CD1c-positive myeloid dendritic cell (primary cell): Measurements from ENCODE around the gene RNPS1.

Source experiments
- DNase-seq: peaks from one replicate; pipeline ENCODE4 v3.0.0-alpha.2; 2016; ENCODE audit errors: extremely low spot score

RNPS1 gene, protein sequence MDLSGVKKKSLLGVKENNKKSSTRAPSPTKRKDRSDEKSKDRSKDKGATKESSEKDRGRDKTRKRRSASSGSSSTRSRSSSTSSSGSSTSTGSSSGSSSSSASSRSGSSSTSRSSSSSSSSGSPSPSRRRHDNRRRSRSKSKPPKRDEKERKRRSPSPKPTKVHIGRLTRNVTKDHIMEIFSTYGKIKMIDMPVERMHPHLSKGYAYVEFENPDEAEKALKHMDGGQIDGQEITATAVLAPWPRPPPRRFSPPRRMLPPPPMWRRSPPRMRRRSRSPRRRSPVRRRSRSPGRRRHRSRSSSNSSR

DNA sequence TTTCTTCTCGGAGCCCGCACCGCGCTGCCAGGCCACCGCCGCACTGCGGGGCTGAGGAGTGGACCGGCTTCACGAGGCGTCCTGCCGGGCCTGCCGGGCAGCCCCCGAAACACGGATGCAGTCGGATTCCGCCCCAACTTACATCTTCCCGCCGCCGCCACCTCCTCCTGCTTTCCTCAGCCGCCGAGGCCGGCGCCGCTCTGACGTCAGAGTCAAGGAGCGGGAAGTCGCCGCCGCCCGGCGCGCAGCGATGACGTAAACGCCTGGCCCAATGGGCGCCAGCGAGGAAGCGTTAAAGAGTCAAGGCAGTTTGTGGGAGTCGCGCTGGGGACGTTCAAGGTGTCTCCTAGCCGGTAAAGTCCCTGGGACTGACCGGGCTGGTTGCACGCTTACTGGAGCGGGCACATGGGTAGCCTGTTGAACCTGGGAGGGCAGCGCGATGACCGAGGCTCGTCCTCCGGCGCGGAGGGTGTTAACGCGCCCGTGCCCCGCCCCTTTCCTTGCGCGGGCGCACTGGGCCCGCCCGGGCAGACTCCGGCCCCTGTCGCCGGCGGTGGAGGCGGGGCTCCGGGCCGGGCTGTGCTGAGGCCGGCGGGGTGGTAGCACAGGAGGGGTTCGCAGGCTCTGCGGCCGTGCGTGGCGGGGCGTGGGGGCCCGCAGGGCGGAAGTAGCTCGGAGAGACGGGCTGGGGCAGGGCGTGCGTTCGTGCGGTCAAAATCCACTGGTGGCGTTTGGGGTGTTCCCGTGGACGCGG is at the start of gene RNPS1:
RNPS1 (minus strand) TSS at position 214 of the 754 bp plus-strand sequence. CDS start 3,483 bp downstream, outside the sequence.
- peak; percentile 98 for DNase-seq

DNA sequence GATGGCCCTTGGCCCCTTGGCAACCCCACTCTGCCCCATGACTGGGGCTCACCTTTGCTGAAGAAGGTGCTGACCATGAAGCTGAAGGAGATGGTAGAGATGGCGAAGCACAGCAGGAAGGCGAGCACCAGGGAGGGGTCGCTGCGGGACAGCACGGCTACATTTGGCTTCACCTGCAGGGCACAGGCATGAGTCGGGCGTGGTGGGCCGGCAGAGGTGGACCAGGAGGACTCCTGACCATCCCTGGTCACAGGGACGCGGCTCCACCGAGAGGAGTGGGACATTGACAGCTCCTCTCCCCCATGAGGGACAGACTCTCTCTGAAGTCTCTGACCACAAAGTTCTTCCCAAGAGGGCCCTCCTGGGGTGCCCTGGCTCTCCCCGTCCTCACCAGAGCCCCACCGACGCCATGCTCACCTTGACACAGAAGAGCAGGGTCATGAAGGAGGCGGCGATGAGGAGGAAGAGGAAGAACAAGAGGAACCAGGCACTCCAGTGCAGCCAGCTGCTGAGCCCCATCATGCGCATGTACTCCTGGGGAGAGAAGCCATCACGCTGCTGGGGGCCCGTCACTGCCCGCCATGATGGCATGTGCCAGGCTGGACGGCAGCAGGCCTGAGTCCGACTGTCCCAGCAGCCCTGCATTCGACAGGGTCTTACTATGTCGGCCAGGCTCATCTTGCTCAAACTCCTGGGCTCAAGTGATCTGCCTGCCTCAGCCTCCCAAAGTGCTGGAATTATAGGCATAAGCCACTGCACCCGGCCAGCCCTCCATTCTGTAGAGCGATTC is 49.5 kb upstream of the RNPS1 start:
- no peak for DNase-seq

DNA sequence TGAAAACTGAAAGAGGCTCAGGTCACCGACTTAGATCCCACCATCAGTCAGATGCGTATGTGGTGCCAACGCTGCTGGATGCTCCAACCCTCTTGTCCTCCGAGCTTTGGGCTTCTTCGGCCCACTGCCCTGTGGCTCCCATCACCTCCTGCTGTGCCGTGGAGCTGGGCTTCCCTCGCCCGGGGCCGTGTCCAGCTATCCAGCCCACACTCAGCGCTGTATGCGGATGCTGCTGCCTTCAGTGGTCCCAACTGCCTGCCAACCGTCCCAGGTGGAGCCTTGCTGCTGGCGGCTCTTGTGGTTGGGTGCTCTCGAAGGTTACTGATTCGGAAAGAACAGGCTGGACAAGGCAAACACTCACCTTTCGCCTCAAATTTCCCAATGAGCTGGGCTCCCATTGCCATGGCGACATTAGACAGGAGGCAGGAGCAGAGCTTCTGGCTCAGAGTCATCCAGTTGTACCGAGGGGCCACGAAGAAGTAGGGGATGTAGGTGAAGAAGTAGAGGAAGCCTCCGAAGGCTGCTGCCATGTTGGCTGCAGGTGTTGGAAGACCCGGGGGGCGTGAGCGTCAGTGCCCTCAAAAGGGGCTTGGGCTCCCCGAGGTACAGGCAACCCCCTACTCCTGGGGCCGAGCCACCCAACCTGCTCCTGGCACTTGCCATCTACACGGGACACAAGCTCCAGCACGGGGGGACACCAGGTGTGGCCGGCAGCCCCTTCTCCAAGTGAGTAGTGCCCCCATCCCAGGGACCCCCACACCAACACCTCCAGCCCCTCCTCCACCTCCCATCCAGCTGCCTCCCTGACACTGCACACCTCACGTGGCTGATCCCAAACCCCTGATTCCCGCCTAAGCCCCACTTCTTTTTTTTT is 40.4 kb upstream of the RNPS1 start:
- no peak for DNase-seq

DNA sequence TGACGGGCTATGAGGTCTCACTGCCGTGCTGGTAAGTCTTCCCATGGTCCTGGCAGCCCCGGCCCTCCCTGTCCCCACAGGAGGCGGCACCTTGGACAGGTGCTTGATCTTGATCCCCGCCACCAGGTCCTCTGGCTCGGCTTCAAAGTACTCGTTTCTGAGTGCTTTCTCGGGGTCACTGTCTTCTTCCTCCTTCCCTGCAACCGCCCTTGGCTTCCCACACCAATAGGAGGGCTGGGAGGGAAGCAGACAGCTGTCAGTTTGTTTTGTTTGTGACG is 31.9 kb upstream of the RNPS1 start:
- DNase-seq: no peak

DNA sequence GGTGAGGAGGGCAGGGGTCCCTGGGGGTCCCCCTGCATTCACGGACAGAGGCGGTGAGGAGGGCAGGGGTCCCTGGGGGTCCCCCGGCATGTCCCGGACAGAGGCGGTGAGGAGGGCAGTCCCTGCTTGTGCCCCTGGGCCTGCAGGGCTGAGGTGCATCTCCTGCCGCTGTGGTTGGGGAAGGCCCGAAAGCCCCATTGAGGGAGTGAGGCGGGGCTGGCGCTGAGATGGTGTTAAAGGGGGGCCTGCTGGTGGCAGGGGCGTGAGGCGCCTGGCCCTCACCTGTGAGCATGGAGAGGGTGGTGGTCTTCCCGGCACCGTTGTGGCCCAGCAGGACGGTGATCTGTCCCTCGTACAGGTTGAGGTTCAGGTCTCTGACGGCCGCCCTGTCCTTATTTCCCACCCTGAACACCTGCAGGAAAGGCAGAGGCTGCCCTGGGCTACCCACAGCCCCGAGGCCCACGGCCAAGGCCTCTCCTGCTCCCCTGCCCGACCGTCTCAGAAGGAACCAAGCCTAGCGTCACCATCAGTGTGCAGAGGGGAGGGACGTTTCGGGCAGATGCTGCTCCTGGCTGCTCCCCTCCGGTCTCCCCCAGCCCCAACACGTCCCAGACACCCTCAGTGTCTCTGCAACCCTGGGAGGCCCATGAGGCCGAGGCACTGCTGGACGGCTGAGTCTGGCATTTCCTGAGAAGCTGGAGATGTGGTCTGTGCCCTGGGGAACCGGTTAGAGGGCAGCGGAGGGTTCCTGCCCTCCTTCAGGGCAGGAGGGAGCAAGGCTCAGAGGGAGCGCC is 31.4 kb upstream of the RNPS1 start:
- no peak for DNase-seq

DNA sequence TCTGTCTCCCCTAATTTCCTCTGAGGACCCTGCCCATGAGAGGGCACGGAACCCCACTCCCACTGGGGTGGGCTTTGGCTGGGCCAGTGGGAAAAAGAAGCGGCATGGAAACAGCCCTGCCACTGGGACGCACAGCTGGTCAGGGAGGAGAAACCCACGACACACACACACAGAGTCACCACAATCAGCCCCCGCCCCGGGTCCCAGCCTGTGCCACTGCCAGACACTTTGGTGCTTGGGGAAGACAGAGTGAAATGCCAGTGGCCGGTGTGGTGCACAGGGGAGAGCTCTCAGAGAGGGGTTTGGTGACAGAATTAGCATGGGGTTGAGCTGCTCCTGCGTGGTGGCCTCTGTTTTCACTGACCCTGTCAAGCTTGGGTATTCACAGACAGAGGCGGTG is 30.7 kb upstream of the RNPS1 start:
- no peak for DNase-seq

DNA sequence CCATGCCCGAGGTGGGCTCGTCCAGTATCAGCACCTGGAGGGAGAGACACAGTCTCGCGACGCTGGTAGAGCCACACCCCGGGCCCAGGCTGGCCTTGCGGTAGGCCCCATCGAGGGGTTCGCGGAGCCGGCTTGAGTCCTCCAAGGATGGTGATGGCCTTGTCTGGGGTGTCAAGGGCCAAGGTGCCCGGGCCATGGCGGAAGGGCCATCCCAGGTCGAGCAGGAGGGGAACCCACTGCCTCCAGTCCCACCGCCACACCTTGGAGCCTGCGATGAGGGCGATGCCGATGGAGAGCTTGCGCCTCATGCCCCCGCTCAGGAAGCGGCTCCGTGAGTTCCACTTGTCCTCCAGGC is 29.6 kb upstream of the RNPS1 start:
- no peak for DNase-seq

DNA sequence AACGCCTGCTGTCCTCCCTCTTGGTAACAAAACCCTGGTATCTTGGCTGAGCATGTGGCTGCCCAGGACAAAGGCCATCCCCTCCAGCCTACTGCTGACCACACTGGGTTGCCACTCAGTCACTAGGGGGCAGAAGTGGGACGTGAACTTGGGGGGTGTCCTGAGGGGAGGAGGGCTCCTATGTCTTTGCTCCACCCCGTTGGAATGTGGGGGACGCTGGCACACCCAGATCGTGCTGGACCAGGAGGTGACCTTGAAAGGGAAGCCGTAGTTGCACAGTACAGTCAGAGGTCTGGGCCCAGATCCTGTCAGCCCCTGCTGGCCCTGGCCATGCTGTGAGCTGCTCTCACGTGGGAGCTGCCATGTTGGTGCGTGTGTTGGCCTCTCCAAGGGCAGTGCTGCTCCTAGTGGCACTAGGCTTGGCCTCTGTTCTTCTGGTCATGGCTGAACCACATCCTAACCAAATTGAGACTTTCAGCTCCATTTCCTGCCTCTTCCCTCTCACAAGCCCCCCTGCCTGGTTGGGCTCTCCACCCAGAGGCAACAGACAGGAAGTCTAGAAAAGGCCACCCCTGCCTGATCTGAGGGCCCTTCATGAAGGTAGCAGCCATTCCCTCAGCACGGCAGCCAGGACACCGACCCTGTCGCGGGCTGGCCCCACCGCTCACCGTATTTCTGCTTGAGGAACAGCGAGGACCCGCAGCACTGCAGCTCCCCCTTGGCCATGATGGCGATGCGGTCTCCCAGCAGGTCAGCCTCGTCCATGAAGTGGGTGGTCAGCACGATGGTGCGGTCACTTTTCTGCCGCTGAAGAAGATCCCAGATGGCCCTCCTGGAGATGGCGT is 29.0 kb upstream of the RNPS1 start:
- peak; percentile 41 for DNase-seq

DNA sequence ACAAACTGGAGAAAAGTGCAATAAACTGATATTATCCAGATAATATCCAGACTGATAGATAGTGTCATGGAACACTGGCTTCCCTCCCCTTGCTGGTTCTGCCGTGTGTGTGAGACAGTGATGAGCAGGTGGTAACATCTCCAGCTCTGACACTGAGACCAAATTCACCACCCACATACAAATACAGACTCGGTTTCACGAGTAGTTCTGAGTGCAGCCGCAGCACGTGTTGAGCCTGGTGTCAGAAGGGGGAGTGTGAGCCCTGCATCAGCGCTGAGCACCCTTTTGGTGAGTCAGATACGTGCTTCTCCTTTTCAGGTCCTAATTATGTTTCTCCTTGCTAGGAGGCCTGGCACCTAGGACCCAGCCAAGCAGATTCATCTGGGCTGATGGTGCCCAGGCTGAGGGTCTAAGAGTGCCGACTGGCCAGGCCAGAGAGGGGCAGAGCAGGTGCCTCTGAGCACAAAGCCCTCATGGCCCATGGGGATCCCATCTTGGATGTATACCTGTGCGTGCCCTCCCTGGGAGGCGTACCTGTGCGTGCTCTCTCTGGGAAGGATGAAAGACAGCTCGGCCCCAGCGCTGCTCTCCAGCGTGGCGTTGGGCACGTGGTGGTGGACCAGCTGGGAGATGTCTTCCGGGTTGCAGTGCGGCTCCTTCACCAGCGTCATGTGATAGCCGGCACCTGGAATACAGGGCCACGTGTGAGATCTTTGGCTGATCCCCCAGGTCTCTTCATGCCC is 27.3 kb upstream of the RNPS1 start:
- peak; percentile 52 for DNase-seq

DNA sequence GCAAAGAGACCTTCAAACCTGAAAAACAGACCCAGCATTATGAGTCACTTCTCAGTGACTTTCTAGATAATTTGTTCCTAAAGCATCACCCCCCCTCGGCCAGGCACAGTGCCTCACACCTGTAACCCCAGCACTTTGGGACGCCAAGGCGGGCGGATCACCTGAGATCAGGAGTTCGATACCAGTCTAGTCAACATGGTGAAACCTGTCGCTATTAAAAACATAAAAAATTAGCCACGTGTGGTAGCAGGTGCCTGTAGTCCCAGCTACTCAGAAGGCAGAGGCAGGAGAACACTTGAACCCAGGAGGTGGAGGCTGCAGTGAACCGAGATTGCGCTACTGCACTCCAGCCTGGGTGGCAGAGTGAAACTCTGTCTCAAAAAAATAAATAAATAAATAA is 24.3 kb upstream of the RNPS1 start:
- DNase-seq: no peak

DNA sequence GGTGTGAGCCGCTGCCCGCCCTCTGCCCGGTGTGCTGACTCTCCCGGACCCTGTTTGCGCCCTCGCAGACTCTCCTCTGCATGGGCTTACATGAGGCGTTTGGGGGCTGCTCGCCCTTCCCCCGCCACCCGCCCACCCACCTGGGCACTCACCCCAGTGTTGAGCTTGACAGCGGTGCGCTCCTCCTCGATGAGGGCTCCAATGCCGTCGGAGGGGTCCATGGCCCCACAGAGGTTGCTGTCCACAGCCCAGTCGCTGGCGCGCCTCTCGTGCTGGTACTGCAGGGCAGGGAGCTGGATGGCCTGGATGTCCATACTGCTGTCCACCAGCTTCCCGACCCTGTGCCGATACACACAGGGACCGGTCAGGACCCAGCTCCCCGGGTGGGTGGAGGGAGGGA is 21.4 kb upstream of the RNPS1 start:
- no peak for DNase-seq

DNA sequence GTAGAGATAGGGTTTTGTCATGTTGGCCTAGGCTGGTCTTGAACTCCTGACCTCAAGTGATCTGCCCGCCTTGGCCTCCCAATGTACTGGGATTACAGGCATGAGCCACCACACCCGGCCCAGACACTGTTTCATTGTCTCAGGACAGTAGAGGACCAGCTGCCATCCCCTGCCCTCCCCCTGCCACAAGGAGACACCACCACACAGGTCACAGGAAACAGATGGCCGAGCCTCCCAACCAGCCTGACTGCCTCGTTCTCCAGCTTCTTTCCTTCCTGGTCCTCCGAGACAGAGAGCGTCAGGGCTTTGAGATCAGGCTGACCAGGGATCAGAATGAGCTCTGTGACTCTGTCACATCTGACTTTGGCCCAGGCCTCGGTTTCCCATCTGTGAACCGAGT is 20.8 kb upstream of the RNPS1 start:
- no peak for DNase-seq

DNA sequence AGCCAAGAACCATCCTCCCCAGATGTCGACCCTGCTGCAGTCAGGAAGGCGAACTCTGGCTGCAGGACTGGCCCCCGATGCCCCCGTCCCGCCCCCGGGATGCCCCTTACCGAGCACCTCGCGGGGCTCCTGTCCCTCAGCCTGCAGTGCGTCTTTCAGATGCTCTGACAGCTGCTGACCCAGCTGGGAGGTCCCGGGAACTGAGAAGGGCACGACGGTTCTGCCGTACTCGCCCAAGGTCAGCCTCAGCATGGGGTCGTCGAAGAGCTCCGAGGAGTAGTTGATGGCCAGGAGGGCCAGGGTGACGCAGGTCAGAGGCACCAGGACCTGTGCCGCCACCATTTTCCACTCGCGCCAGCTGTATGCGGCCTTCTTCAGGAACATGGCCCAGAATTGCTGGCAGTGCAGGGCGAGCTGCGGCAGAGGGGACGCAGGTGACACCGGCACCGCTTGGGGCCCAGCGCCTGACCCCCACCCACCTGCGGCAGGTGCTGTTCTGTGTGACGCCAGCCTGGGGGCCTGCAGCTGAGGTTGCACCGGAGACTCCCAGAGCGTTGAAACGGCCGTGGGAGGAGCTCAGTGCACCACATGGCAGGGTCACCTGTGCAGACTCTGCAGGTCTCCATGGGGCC is 20.1 kb upstream of the RNPS1 start:
- no peak for DNase-seq

DNA sequence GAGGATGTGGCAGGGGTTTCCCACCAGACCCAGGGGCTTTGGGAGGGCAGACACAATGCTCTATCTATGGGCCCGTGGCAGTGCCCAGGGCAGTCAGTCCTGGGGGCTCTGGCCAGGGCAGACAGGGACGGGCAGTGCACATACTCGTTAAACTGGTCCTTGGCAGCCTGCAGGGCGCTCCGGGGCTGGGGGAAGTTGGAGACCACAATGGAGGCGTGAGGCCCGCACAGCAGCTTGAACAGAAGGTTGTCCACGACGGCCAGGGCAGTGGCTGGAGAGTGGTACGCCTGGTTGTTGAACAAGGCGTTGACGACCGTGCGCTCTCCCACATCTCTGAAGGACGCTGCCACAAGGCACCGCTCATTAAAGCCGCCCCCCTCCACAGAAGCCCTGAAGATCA is 18.6 kb upstream of the RNPS1 start:
- DNase-seq: no peak

DNA sequence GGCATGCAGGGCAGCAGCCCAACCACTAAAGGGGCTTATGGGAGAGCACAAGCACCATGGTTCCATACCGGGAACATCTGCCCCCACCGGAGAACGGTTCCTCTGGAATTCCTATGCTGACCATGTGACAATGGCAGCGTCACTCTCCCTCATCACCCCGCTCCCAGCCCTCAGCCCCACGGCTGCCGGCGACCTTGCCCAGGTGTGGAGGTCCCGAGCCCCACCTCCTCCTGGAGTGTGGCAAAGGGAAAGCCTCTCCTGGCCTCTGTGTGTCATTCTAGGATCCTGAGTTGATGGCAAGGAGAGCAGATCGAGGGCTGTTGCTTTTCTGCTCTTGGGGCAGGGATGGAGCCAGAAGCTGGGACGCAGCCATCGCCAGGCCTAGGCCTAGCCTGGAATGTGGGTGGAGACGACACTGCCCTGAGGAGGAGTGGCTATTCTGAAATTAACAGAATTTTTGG is 17.8 kb upstream of the RNPS1 start:
- no peak for DNase-seq

DNA sequence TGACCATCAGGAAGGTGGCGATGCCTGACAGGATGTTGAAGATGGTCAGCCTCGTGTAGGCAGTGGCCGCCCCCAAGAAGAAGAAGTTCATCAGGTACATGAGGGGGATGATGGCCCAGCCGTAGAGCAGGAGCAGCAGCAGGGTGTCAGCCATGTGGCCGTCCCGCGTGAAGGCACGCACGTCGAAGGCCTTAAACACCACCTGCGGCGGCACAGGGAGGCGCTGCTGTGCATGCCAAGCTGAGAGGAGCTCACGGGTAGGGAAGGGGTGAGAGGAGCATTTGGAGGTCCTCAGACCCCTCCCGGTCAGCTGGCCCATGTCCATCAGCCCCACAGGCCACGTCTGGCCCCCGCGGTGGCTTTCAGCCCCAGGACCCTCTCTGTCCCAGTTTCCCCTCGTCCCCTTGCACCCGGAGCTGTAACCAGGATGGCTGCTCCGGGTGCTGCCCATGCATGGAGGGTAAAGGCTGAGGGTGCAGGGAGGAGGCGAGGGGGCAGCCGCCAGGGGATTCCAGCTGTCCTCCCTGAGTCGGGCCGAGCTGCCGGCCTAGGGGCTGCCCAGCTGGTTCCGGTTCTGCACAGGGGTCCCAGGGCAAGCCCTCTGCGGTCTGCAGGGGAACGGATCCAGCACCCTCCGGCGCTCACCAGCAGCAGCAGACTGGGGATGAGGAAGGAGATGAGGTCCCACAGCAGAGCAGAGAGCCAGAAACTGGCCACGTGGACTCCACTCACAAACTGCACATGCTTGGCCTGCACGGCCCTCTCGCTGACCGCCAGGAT is 17.1 kb upstream of the RNPS1 start:
- no peak for DNase-seq

DNA sequence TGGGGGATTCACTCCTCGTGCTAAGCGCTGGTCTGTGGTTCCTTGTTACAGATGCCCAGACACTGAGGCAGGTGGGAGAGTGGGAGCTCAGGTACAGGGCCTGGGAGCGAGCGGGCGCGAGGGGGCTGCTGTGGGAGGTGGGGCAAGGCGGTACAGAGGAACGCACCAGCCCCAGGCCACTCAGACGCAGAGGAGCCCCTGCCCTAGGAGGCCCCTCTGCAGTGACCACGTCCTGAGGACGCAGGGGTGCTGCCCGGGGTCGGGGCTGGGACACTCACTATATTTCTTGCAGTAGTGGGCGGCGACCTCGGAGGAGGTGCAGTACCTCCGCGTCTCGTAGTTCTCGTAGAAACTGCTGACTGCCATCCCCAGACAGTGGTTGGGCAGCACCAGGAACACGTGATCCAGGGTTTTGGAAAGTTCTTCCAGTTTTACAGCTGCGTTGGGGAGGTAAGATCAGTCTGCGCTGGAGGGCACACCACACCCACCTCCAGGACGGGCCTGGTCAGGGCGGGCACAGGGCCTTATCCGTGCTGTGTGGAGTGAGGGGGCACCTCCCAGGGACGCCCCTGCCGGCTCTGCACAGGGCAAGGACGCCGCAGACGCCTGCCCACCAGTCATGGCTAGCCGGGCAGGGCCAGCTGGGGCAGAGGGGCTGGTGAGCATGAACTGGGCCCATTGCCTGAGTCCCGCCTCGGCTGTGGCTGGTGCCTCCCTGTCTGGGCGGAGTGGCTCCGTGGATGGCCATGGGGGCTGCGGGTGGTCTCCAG is 16.3 kb upstream of the RNPS1 start:
- DNase-seq: no peak
